ENCODE measurements around the gene IQCM.

IQCM gene

GRCh38 chr4:149752729-149753128, 62.9 kb downstream of the IQCM start:
- DNase-seq (ENCODE audit: low spot score), result no peak
- TF ChIP-seq CTCF (IDR thresholded peaks at IDR 0.05), result no peak
- Histone ChIP-seq H3K27ac (no peak overlapping the region), H3K4me3 (no peak overlapping the region)

- no peak for TF ChIP-seq CTCF (IDR thresholded peaks at IDR 0.05)
- Histone ChIP-seq H3K27ac (no peak overlapping the region), H3K4me3 (no peak overlapping the region)
- no peak for DNase-seq (ENCODE audit: low spot score)
Measured at GRCh38 chr4:149751174-149751573, 64.5 kb downstream of the IQCM start.

GRCh38 chr4:149749784-149750183, 65.9 kb downstream of the IQCM start:
- H3K4me3 ChIP-seq, result no peak overlapping the region
- H3K27ac ChIP-seq, result no peak overlapping the region
- DNase-seq (ENCODE audit: low spot score), result no peak
- no peak for TF ChIP-seq CTCF (IDR thresholded peaks at IDR 0.05)

GRCh38 chr4:149747646-149748045, 68.0 kb downstream of the IQCM start:
- no peak for DNase-seq (ENCODE audit: low spot score)
- TF ChIP-seq CTCF (IDR thresholded peaks at IDR 0.05), result no peak
- Histone ChIP-seq H3K27ac (no peak overlapping the region), H3K4me3 (no peak overlapping the region)

- Histone ChIP-seq H3K4me3 (no peak overlapping the region), H3K27ac (no peak overlapping the region)
- no peak for TF ChIP-seq CTCF (IDR thresholded peaks at IDR 0.05)
- DNase-seq (ENCODE audit: low spot score), result no peak
Measured at GRCh38 chr4:149746276-149746675, 69.4 kb downstream of the IQCM start.

- TF ChIP-seq CTCF (IDR thresholded peaks at IDR 0.05), result no peak
- DNase-seq (ENCODE audit: low spot score), result no peak
- Histone ChIP-seq H3K4me3 (no peak overlapping the region), H3K27ac (no peak overlapping the region)
Measured at GRCh38 chr4:149741186-149741831, 74.3 kb downstream of the IQCM start.

- no peak for DNase-seq (ENCODE audit: low spot score)
- TF ChIP-seq CTCF (IDR thresholded peaks at IDR 0.05), result no peak
- no peak overlapping the region for H3K4me3 ChIP-seq
- H3K27ac ChIP-seq, result no peak overlapping the region
Measured at GRCh38 chr4:149738156-149738555, 77.5 kb downstream of the IQCM start.
